GM13976 (cell line): Measurements from ENCODE around the gene BCAS4.

Experiments
- DNase-seq: peaks from one replicate; pipeline ENCODE4 v3.0.0; 2012; ENCODE audit warnings: low spot score
- CTCF ChIP-seq: IDR thresholded peaks from 2 replicates; pipeline ENCODE4 v1.5.1; 2012; ENCODE audit warnings: borderline replicate concordance, mild to moderate bottlenecking; ENCODE audit not compliant: insufficient read depth; ENCODE audit errors: extremely low read depth, missing control alignments, control extremely low read depth
- in situ Hi-C: fragments of 300-500 bp; cut with MboI; formaldehyde crosslinking; loops from one replicate; pipeline ENCODE4 v1.12.0; 2022; ENCODE audit warnings: low sequenced_read_pairs, mixed read lengths, inconsistent platforms; ENCODE audit not compliant: unreplicated experiment

The BCAS4 gene

DNA sequence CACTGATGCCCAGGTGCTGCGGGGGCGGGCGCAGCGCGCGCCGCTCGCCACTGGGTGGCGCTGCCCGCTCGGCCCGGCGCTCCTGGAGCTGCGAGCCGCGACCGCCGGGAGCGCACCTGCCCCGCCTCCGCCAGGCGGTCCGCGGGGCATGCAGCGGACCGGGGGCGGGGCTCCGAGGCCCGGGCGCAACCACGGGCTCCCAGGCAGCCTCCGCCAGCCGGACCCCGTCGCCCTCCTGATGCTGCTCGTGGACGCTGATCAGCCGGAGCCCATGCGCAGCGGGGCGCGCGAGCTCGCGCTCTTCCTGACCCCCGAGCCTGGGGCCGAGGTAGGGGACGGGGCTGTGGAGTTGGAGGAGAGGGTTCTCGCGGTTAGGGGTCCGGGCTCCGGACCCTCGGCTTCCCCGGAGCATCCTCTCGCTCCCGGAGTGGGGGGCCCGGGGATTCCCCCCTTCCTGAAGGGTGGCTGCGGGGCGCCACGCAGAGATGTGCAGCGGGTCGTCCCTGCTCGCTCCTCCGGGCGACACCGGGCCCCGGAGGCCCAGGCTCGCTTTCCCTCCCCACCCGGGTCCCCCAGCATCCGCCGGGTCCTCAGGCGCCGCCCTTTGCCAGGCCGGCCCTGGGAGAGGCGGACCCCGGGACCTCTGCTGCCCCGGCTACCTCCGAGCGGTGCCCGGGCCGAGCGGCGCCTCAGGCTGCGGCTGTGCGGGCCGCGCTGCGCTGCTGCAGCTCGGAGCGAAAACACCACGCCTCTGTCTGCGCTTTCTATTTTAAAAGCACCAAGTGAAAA is at the start of gene BCAS4:
TSS of gene BCAS4 (plus strand) at position 216 of the 789 bp plus-strand sequence. CDS start at position 239, 23 bp downstream.
- in situ Hi-C loops: loop anchor here (25.0 kb wide), 1 partner anchor 517 kb away; no protein-coding TSS in a partner anchor
- peak; percentile 96 for TF ChIP-seq CTCF
- DNase-seq: peak; percentile 96

DNA sequence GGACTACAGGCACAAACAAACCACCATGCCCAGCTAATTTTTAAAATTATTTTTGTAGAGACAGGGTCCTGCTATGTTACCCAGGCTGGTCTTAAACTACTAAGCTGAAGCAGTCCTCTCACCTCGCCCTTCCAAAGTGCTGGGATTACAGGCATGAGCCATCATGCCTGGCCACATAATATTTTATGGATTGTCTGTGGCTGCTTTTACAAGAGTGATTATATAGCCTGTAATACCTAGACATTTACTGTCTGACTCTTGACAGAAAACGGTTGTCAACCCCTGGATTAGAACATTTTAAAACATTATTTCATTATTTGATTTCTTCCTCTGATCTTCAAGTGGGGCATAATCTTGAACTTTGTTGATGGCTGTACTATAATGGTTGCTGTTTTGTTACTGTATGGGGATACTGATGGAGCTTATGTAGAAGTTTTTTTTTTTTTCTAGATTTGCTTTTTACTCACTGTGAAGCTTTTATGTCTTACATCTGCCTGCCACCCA is 49.2 kb upstream of the BCAS4 start:
- in situ Hi-C loops: no loop called here
- no peak for DNase-seq
- no peak for TF ChIP-seq CTCF

DNA sequence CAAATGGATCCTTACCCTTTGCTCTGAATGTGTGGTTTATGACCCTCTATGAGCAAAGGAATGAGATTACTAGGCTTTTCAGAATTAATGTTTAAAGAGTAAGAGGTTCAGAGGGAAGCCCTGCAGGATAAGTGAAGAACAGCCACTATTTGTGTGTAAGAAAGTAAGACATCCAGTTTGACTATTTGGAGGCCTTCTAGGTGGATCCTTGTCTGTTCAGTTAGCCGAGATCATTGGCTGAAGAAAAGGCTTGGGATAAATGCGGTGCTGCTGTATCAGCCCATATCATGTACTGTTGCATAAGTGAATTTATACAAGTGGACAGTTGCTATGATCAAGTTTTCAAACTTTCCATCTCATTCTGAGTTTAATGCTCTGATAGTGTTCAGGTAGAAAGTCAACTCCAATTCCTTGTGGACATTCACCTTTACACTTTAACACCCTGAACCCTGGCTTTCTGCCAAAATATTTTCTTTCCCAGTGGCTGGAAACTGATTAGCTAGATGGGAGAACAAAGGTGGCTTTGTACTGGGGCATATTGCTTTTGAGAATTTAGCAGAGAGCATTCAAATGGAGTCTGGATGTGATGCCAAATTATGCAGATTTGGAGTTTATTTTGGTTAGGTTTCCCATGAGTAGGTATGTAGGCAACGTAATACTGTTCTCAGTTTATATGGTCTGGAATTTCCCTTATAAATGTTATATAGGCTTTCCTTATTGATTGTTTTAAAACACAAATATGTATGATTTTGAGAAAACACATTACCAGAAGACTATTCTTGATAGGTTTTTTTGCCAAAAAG is 48.5 kb upstream of the BCAS4 start:
- DNase-seq: no peak
- no peak for TF ChIP-seq CTCF
- in situ Hi-C loops: no loop called here

GRCh38 chr20:50747275-50747674 is 47.6 kb upstream of the BCAS4 start:
- in situ Hi-C loops: no loop called here
- no peak for DNase-seq
- TF ChIP-seq CTCF: no peak

- no peak for TF ChIP-seq CTCF
- in situ Hi-C loops: no loop called here
- no peak for DNase-seq
These were observed 44.7 kb upstream of the BCAS4 start for GRCh38 chr20:50750145-50750671.

- TF ChIP-seq CTCF: no peak
- in situ Hi-C loops: no loop called here
- no peak for DNase-seq
These were observed 41.7 kb upstream of the BCAS4 start for GRCh38 chr20:50753152-50753551.
